Upper lobe of right lung (tissue), 1 donor: ENCODE results near the gene SUGCT. TPM values are rescaled to one million over a fixed set of nuclear protein-coding genes. Genes with fewer than 3 reads are reported as not detected.

Experiments
- ATAC-seq: fragments of 200-7000 bp; cut with Tn5 transposase; one replicate; pipeline ENCODE4 v1.9.1; 2020; ENCODE audit warnings: mild to moderate bottlenecking, moderate library complexity
- DNase-seq: peaks from one replicate; pipeline ENCODE4 v3.0.0-alpha.2; 2020
- H3K27ac ChIP-seq: fragments of 200-600 bp; one replicate; pipeline ENCODE4 v1.8.0; 2022
- H3K27me3 ChIP-seq: fragments of 200-600 bp; one replicate; pipeline ENCODE4 v1.8.0; 2022; ENCODE audit warnings: mild to moderate bottlenecking
- H3K36me3 ChIP-seq: fragments of 200-600 bp; one replicate; pipeline ENCODE4 v1.8.0; 2022
- H3K4me1 ChIP-seq: fragments of 200-600 bp; one replicate; pipeline ENCODE4 v1.8.0; 2022
- H3K4me3 ChIP-seq: fragments of 200-600 bp; one replicate; pipeline ENCODE4 v1.8.0; 2022; ENCODE audit warnings: mild to moderate bottlenecking
- H3K9me3 ChIP-seq: fragments of 200-600 bp; one replicate; pipeline ENCODE4 v1.8.0; 2022
- CTCF ChIP-seq: fragments of 200-600 bp; IDR thresholded peaks from one replicate; pipeline ENCODE4 v1.8.0; 2022; ENCODE audit warnings: antibody characterized with exemption
- intact Hi-C: fragments of 100-400 bp; cut with DNase I; formaldehyde crosslinking; loops from one replicate; pipeline ENCODE4 v1.11.0; 2022
- total RNA-seq: library from RNA; stranded (reverse); fragmentation: NEBNext Ultra II Directional; extraction: Animal tissue kit (Norgen Biotek cat#: 25700); gene quantifications from one replicate; pipeline ENCODE4 v1.2.1, GENCODE V29; 2021
- donor health status: DM: no; HTN: yes; CAD: no; lungs with severe emphysema.

SUGCT gene
- total RNA-seq, 1 donor from 2014 or later, result 4.1 TPM

- no peak overlapping the region for H3K27ac ChIP-seq
- H3K27me3 ChIP-seq, result no peaks in the 10 kb centered on the region
- no peaks in the 10 kb centered on the region for H3K9me3 ChIP-seq
- intact Hi-C loops, result no loop called here
- DNase-seq (no peak), ATAC-seq (no peak)
- TF ChIP-seq CTCF, result no peak
- no peak overlapping the region for H3K4me3 ChIP-seq
- H3K36me3 ChIP-seq, result no peaks in the 10 kb centered on the region
- no peaks in the 10 kb centered on the region for H3K4me1 ChIP-seq
Observed at GRCh38 chr7:40279991-40280390, 145.2 kb downstream of the SUGCT start.

- intact Hi-C loops, result no loop called here
- H3K9me3 ChIP-seq, result no peaks in the 10 kb centered on the region
- no peaks in the 10 kb centered on the region for H3K27me3 ChIP-seq
- H3K27ac ChIP-seq, result no peak overlapping the region
- H3K4me1 ChIP-seq, result no peaks in the 10 kb centered on the region
- TF ChIP-seq CTCF, result no peak
- H3K36me3 ChIP-seq, result no peaks in the 10 kb centered on the region
- no peak for ATAC-seq
- no peak overlapping the region for H3K4me3 ChIP-seq
- DNase-seq, result no peak
Observed at GRCh38 chr7:40282858-40283257, 148.1 kb downstream of the SUGCT start.

GRCh38 chr7:40283391-40283790 lies 148.6 kb downstream of the SUGCT start:
- Histone ChIP-seq H3K4me1 (no peaks in the 10 kb centered on the region), H3K36me3 (no peaks in the 10 kb centered on the region), H3K27me3 (no peaks in the 10 kb centered on the region), H3K27ac (no peak overlapping the region), H3K4me3 (no peak overlapping the region), H3K9me3 (no peaks in the 10 kb centered on the region)
- no peak for DNase-seq
- no peak for TF ChIP-seq CTCF
- intact Hi-C loops, result no loop called here
- no peak for ATAC-seq

GRCh38 chr7:40288827-40289226 lies 154.0 kb downstream of the SUGCT start:
- H3K9me3 ChIP-seq, result no peaks in the 10 kb centered on the region
- no peak for TF ChIP-seq CTCF
- H3K27me3 ChIP-seq, result no peaks in the 10 kb centered on the region
- intact Hi-C loops, result no loop called here
- H3K36me3 ChIP-seq, result no peaks in the 10 kb centered on the region
- H3K4me1 ChIP-seq, result no peaks in the 10 kb centered on the region
- ATAC-seq (no peak), DNase-seq (no peak)
- H3K4me3 ChIP-seq, result no peak overlapping the region
- H3K27ac ChIP-seq, result no peak overlapping the region

GRCh38 chr7:40297741-40298311 lies 163.0 kb downstream of the SUGCT start:
- Histone ChIP-seq H3K27me3 (no peaks in the 10 kb centered on the region), H3K9me3 (no peaks in the 10 kb centered on the region), H3K27ac (no peak overlapping the region), H3K36me3 (no peaks in the 10 kb centered on the region), H3K4me1 (no peaks in the 10 kb centered on the region), H3K4me3 (no peak overlapping the region)
- TF ChIP-seq CTCF, result no peak
- DNase-seq (no peak), ATAC-seq (no peak)
- intact Hi-C loops, result no loop called here

- ATAC-seq (no peak), DNase-seq (no peak)
- Histone ChIP-seq H3K9me3 (no peaks in the 10 kb centered on the region), H3K27ac (no peak overlapping the region), H3K4me1 (no peaks in the 10 kb centered on the region), H3K36me3 (no peaks in the 10 kb centered on the region), H3K4me3 (no peak overlapping the region), H3K27me3 (no peaks in the 10 kb centered on the region)
- TF ChIP-seq CTCF, result no peak
- intact Hi-C loops, result no loop called here
Observed at GRCh38 chr7:40298421-40298820, 163.6 kb downstream of the SUGCT start.
